ENCODE results near the gene DGUOK.

Gene DGUOK

DNA sequence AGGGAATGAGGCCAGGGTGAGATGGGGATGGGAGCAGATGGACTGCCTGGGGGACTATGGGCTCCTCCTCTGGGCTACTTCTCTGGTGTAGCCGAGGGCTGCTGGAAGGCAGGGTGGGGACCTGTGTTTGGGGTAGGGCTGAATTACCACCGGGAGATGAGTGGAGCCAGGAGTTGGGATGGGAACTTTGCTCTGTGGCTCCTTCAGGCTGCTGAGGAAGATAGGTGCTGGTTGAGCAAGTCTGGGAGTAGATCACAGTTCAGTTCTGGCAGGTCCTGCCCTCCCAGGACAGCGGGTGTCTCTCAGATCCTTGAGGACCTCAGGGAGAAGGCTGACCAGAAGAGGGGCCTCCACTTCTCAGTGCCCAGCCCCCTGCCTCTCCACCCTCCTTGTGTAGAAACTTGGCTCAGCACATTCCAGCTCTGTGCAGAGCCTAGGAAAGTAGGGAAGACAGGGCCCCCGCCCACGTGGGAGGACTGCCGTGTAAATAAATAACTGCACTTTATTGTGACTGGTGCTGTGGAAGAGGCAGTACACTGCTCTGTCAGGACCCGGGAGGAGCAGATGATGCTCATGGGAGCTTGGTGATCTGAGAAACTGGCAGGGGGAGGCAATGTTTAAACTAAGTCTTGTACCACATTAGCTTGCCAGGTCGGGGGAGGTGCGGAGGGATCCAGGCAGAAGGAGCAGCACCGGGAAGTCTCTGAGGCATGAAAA lies 73.4 kb downstream of the DGUOK start:
- no peak for DNase-seq

DNA sequence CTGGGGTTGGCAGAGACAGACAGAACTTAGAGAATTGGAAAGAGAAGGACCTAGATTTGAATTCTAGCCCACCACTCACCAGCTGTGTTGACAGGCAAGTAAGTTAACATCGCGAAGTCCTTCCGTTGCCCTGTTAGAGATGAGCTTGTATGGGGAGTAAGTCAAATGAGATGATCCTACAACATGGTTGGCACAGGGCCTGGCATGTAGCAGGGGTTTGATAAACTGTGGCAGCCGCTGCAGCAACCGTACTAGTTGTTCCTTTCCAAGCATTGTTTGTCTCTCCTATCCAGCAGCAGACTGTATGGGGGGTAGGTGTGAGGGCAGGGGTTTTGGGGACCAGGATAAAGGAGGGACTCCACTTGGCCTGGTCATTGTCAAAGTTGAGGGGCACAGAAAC lies 74.0 kb downstream of the DGUOK start:
- DNase-seq: no peak

DNA sequence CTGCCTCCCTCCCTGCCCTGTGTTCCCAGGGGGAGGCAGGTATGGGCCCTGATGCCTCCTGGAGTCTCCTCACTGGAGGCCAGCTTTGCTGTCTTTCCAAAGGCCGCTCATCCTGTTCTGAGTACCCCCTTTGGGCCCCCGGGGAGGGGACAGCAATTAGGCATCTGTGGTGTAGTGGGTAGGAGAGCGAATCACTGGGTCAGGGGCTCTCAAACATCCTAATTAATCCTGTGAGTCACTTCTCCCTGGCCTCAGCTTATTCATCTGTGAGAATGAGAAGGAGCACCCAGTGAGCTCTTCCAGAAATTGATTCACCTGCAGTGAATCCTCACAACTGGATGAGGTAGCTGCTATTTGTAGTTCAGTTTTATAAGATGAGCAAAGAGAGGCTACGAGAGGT lies 74.4 kb downstream of the DGUOK start:
- DNase-seq: no peak

DNA sequence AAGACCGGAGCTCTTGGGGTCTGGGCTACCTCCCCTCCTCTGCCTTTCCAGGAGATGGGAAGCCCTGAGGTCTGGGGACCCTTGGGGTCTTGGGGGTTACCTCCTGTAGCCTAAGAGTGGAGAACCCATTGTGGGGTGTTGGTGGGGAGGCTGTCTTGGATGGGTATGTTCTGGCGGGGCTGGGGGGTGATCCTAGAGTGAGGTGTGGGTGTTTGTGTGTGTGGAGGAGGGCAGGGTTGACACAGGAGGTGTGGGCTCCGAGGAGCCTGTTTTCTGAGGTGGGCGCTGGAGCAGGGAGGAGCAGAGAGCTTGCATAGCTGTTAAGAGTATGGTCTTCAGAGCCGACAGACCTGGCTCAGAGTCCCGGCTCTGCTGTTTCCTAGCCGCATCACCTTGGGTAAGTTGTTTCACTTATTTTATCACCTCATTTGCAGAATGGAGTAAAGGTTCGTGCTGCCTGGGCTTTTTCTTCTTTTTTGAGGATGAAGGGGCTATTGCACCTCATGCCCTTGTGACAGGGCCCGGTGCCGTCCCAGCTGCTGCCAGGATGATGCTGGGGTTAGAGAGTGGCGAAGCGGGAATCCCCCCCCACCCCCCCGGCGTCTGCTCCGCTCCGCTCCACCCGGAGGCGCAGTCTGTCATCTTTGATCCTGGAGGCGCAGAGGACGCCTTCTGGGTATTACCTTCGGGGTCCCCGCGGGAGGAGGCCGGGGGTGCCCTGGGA lies 75.3 kb downstream of the DGUOK start:
- DNase-seq: no peak

DNA sequence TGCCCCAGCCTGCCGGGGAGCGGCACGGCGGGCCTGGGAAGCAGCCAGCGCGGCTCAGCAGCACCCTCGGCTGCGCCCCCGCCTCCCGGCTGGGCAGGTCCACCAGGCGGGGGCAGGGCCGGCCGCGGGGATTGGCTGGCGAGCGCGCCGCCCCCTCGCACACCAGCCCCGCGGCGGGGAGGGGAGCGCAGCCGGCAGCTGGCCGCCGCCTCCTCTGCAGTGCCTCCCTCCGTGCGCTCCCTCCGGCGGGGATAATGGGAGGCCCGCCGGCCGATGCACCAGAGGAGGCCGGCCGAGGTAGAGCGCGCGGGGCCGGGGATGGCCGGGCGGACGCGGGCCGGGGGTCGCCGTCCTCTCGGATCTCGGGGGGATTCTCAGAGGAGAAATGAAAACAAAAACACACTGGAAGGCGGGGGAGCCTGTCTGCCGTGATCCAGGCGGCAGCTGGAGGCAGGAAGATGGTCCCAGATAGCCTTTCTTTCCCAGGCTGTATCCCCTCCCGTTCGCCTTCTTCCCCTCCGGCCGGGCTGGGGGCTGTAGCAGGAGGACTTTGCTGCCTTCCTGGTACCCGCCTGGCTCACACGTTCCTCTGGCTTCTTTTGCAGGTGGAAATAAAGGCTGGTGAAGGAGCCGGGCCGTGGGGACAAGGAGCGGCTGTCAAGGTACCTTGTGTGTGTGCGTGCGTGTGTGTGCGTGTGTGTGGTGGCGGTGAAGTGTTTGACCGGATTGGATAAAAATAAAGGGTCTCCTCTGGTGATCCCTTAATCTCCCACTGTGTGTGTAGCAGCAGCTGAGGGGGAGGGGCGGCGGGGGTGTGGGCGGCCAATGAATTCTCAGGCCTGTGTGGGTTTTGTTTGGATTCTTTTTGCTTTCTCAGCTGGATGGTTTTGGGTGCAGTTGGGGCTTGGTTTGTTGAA lies 76.1 kb downstream of the DGUOK start:
- DNase-seq: peak; percentile 80

DNA sequence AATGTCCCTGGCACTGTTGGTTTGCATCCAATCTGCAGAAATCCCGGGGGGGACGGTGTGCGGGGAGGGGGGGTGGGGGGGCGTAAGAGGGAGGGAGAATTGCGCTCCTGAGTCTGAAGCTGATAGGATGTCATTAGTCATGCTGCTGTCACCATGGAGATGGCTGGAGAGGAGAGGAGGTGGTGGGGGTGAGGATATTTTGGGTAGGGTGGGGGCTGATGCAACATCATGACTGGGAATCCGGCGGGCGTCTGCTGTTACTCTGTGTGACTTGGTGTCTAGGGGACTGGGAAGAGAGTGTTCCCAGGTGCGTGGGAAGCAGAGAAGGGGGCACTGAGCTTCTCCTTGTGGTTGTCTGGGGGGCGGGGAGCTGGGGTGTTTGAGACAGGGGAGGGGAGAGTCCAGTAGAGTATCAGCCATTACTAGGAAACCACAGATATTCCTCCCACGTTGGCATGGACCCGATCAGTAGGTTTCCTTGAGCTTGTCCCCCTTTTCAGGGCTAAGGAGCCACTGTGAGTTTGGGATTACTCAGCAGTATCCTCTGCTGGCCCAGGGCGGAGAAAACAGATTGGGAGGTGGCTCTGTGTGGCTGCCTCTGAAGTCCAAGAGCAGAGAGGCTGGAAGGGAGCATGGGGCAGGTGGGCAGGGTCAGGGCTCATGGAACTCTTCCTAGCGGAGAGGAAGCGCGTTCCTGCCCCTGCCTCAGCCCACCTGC lies 77.0 kb downstream of the DGUOK start:
- no peak for DNase-seq

DNA sequence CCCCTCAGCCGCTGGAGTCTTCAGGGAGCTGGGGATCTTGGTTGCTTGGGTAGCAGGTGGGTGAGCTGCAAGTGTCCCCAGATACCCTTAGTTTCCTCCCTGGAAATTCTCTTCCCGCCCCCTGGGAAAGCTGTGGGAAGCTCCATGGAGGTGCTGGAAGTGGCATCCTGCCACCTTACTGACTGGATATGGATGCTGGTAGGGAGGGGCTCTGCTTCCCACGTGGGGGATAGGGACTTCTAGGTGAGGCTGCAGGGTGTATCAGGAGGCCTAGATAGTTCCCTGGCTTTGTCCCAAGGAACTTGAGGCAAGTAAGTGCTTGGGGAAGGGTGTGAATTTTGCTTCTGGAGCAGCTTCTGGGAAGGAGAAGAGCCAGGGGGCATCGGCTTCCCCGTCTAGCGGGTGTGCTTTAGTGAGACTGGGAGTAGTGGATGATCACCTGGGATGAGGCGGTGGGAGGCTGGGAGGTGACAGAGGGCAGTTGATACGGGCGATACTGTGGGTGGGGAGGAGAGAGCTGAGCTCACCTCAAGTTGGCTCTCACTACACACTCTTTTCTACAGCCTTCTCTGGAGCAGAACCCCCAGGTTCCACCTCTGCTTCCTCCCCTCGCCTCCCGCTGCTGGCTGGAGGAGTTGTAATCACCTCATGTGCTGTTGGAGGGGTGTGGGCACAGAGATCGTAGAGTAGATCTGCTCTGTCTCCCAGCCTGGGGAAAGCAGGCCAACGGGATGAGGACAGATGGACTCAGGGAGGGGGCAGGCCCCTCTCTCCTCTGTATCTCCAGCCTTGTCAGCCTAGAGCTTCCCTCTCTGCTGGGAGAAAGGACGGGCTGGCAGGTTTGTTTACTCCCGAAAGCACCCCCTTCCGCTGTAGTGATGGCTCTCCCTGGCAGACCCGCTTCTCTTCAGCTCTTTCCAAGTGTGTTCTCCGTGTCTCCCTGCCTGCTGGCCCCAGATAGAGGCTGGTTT lies 77.8 kb downstream of the DGUOK start:
- DNase-seq: no peak

DNA sequence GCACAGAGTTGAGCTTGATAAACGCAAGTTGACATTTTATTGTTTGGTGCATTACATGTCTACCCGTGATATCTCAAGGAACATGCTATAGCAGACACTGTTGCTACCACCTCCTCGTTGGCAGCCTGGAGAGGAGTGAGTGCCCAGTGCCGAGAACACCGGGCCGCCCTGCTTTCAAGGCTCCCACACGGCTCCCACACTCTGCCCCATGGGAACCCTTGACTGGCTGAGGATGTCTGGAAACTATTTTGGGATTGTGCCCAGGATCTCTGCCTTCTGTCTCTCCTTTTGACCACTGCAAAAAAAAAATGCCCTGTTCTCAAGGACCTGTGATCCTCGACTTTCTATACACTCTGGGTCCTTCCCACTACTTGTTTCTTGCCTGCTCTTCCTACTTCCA lies 79.1 kb downstream of the DGUOK start:
- DNase-seq: no peak

DNA sequence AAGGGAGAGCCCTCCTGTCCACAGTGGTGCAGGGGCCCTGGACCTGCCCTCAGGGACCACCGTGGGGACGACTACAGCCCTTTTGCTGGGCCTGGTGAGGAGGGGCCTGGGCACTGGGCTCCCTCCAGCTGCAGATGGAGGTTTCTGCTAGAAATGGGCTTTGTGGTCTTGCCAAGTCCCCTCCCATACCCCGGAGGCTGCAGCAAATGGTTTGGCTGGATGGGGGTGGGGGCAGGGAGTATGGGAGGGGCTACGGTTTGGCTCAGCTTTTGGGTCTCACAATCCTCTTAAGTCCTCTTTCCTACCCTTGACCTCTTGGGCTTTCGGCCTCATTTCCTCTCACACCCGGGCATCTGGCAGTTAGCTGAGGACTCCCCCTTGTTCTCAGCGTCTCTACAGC lies 79.8 kb downstream of the DGUOK start:
- no peak for DNase-seq

DNA sequence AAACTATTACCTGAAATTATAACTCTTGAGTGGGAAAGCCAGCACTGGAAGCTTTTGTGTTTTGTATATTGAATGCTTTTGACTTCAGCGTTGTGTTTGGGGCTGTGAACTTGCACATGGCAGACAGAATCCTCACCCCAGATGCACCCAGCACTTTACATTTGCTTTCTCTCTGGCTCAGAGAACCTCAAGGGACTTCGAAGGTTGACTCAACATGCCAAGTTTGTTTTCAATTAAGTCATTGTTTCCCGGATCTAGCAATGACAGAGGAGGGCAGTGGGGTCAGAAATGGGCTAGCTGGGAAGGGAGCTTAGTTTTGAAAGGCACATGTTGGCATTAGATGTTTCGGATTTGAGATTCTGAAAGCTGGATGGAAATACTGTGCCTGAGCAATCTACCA lies 80.4 kb downstream of the DGUOK start:
- DNase-seq: no peak

DNA sequence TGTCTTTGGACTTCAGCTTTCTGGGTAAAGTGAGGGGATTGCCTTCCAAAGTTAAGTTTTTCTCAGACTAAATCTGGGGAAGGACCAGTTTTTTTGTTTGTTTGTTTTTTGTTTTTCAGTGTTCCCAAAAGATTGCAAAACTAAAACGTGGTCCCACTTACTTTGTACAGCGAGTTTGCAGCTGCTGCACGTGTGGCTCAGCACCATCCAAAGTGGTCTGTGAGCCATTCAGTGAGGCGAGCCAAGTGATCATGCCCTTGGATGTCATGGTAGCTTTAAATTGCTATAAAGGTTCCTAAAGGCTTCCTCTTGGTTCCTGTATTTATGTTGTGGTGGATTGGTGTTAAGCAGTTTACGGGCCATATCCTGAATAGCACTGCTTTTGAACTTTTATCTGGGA lies 81.0 kb downstream of the DGUOK start:
- no peak for DNase-seq
